ENCODE data around the gene ZBTB8A.
"Not testable (repeated sequence)": the region's sequence is repeated elsewhere in the genome, so short reads cannot be mapped to it uniquely, and the experiment has no call there.

The ZBTB8A gene

GRCh38 chr1:32536764-32537163 lies 2.5 kb upstream of the ZBTB8A start:
- no peak for DNase-seq (ENCODE audit: low read depth in 1 of 2, low spot score in 1 of 2)

- no peak for DNase-seq (ENCODE audit: low read depth in 1 of 2, low spot score in 1 of 2)
Observed at GRCh38 chr1:32539584-32540571, 651 bp downstream of the ZBTB8A start.

- no peak for DNase-seq (ENCODE audit: low read depth in 1 of 2, low spot score in 1 of 2)
Observed at GRCh38 chr1:32540605-32541004, 1.4 kb downstream of the ZBTB8A start.

GRCh38 chr1:32541064-32541566 lies 1.9 kb downstream of the ZBTB8A start:
- DNase-seq (ENCODE audit: low read depth in 1 of 2, low spot score in 1 of 2) = no peak

GRCh38 chr1:32546611-32547010 lies 7.4 kb downstream of the ZBTB8A start:
- no peak for DNase-seq (ENCODE audit: low read depth in 1 of 2, low spot score in 1 of 2)

GRCh38 chr1:32549616-32550015 lies 10.4 kb downstream of the ZBTB8A start:
- no peak for DNase-seq (ENCODE audit: low read depth in 1 of 2, low spot score in 1 of 2)

- no peak for DNase-seq (ENCODE audit: low read depth in 1 of 2, low spot score in 1 of 2)
Observed at GRCh38 chr1:32554288-32554687, 15.1 kb downstream of the ZBTB8A start.

- not testable (repeated sequence) for DNase-seq (ENCODE audit: low read depth in 1 of 2, low spot score in 1 of 2)
Observed at GRCh38 chr1:32557035-32557434, 17.8 kb downstream of the ZBTB8A start.

- no peak for DNase-seq (ENCODE audit: low read depth in 1 of 2, low spot score in 1 of 2)
Observed at GRCh38 chr1:32557812-32558211, 18.6 kb downstream of the ZBTB8A start.

GRCh38 chr1:32568929-32569328 lies 29.7 kb downstream of the ZBTB8A start:
- DNase-seq (ENCODE audit: low read depth in 1 of 2, low spot score in 1 of 2) = no peak

GRCh38 chr1:32580348-32581017 lies 41.3 kb downstream of the ZBTB8A start:
- DNase-seq (ENCODE audit: low read depth in 1 of 2, low spot score in 1 of 2) = no peak

- no peak for DNase-seq (ENCODE audit: low read depth in 1 of 2, low spot score in 1 of 2)
Observed at GRCh38 chr1:32592943-32593342, 53.7 kb downstream of the ZBTB8A start.

- DNase-seq (ENCODE audit: low read depth in 1 of 2, low spot score in 1 of 2) = no peak
Observed at GRCh38 chr1:32600034-32600433, 60.8 kb downstream of the ZBTB8A start.

GRCh38 chr1:32605711-32606424 lies 66.6 kb downstream of the ZBTB8A start:
- no peak for DNase-seq (ENCODE audit: low read depth in 1 of 2, low spot score in 1 of 2)

GRCh38 chr1:32606565-32607371 lies 67.5 kb downstream of the ZBTB8A start:
- no peak for DNase-seq (ENCODE audit: low read depth in 1 of 2, low spot score in 1 of 2)

- DNase-seq (ENCODE audit: low read depth in 1 of 2, low spot score in 1 of 2) = no peak
Observed at GRCh38 chr1:32609180-32609579, 70.0 kb downstream of the ZBTB8A start.

- DNase-seq (ENCODE audit: low read depth in 1 of 2, low spot score in 1 of 2) = no peak
Observed at GRCh38 chr1:32611859-32612188, 72.6 kb downstream of the ZBTB8A start.

- DNase-seq (ENCODE audit: low read depth in 1 of 2, low spot score in 1 of 2) = no peak
Observed at GRCh38 chr1:32612189-32612881, 73.1 kb downstream of the ZBTB8A start.

GRCh38 chr1:32613472-32613871 lies 74.2 kb downstream of the ZBTB8A start:
- no peak for DNase-seq (ENCODE audit: low read depth in 1 of 2, low spot score in 1 of 2)

GRCh38 chr1:32618673-32619221 lies 79.5 kb downstream of the ZBTB8A start:
- no peak for DNase-seq (ENCODE audit: low read depth in 1 of 2, low spot score in 1 of 2)
